NCI-H187 treated with DMSO at 0.1 percent for 48 hours (cell line): ENCODE data around the gene SEMA3F.
"Not testable (repeated sequence)": the region's sequence is repeated elsewhere in the genome, so short reads cannot be mapped to it uniquely, and the experiment has no call there.

Experiments
- DNase-seq: peaks from one replicate; lab custom pipeline; 2025; lab: John Stamatoyannopoulos, UW

The SEMA3F gene

DNA sequence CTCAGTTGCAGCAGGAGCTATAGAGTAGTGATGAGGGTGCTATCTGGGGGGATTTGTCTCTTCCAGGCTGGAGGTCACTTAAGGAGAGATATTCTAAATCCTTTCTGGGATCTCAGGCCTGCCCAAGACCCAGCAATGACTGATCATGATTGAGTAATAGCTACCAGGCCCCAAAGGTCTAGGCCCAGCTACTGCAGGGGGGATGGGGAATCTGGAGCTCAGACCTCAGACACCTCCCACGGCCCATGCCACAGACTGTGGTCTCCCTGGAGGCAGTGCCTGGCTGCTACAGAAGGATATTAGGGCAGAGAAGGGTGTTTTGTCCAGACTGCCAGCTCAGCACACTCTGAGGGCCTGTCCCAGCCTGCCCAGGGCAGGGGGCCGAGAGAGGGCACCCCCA, 56.8 kb downstream of the SEMA3F start:
- no peak for DNase-seq

DNA sequence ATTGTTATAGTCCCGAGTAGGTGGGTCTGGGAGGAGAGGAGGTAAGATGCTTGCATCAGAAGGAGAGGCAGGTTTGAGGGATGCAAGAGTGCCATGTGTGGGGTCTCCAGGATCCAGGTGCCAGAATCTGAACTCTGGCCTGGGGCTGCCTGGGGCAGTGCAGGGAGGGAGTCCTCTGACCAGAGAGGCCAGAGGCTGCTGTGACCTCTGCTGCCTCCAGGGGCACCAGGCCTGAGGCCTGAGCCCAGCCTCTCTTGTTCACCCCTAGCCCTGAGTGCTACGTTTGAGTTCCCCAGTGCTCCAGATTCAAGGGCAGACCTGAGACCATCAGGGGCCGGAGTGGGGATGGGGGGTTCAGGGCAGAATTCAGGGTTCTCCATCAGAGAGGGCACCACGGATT, 57.4 kb downstream of the SEMA3F start:
- DNase-seq = no peak

DNA sequence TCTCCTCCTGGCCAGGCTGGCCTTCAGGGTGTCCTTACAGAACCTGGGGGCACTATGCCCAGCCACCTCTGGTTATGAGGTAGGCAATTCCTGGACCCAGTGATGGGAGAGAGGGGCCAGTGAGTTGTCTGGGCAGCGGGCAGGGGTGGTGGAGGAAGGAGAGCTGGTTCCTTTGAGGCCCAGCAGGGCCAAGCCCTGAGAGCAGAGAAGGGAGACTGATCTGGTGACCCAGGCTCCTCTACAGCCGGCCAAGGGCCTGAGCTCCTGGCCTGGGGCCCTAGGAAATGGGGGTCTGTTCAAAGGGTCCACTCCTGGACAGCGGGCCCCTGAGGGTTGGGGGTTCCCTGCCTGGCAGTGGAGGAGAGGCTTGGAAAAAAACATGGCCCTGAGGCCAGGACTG, 57.8 kb downstream of the SEMA3F start:
- DNase-seq = no peak

DNA sequence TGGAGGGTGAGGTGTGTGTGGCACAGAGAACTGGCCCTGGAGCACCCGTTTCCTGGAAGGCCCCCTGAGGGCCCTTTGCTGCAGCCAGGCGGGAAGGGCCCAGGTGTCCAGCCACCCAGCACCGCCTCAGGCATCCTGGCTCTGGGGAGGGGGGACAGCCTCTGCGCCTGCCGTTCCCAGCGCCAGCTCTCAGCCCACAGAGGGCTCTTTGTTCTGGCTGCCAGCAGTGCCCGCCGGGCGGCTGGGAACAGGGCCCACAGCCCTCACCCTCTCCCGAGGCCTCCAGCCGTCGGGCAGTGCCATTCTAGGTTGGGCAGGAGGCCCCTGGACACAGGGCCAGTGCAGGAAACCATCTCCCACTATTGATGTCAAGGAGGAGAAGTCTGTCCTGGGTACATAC, 58.2 kb downstream of the SEMA3F start:
- no peak for DNase-seq

DNA sequence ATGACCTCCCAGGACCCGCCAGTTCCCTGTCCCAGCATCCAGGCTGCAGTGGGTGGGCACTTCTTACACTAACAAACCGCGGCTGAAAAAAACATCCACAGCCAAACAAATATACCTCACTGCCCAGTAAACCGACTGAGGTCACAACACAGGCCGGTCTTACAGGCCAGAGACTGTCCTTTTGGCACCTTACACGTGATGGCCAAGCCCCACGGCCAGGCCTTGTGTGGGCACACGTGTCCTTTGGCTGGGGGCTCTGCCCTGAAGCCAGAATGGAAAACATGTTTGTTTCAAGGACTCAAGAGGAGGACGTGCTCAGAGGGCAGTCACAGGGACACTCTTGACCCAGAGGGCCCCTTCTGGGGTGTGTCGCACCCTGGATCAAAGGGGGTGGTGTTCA, 59.7 kb downstream of the SEMA3F start:
- DNase-seq = no peak

DNA sequence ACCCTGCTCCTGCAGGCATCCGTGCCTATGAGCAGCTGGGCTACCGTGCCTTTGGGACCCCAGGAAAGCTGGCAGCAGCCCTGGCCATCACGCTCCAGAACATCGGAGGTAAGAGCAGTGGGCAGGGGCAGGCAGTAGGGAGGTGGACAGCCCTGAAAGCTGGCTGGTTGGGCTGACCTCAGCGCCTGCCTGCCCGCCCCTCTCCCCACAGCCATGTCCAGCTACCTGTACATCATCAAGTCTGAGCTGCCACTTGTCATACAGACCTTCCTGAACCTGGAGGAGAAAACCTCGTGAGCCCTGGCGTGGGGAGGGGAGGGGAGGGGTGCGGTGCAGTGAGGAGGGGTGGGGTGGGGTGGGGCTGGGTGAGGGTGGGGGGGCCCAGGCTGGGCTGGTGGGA, 60.4 kb downstream of the SEMA3F start:
- DNase-seq = no peak

DNA sequence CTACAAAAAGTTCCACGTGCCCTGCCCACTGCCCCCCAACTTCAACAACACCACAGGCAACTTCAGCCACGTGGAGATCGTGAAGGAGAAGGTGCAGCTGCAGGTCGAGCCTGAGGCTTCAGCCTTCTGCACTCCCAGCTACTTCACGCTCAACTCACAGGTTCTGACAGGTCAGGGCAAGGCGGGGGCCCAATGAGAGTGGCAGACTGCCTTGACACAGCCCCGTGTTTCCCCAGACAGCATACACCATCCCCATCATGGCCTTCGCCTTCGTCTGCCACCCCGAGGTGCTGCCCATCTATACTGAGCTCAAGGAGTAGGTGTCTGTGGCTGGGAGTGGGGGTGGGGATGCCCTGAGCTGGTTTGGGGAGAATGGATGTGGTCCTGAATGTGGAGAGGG, 62.6 kb downstream of the SEMA3F start:
- DNase-seq = no peak

DNA sequence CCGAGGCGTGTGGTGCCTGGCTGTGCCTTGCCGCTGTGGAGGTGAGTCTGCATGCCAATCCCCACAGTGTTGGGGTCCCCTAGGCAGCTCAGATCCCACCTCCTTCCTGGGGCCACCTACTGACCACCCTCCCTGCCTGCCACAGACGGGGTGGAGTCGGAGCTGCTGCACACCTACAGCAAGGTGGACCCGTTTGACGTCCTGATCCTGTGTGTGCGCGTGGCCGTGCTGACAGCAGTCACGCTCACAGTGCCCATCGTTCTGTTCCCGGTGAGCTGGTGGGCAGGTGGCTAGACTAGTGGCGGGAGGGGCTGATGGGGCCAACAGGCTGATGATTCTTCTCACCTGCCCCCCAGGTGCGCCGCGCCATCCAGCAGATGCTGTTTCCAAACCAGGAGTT, 63.3 kb downstream of the SEMA3F start:
- no peak for DNase-seq

DNA sequence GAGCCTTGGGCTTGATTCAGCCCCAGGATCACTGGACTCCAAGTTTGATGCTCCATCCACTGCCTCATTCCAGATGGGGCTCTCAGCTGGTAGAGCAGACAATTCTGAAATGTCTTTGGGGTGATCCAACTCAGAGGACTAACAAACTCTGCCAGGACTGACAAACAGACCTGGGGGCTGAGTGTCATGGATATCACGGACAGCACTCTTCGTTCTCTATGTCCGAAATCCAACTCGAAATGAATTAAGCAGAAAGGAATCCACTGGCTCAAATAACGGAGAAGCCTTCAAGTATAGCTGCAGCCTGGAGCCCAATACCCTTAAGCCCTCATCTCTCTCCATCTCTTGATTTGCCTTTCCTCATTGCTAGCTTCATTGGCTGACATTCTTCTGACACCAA, 64.2 kb downstream of the SEMA3F start:
- no peak for DNase-seq

DNA sequence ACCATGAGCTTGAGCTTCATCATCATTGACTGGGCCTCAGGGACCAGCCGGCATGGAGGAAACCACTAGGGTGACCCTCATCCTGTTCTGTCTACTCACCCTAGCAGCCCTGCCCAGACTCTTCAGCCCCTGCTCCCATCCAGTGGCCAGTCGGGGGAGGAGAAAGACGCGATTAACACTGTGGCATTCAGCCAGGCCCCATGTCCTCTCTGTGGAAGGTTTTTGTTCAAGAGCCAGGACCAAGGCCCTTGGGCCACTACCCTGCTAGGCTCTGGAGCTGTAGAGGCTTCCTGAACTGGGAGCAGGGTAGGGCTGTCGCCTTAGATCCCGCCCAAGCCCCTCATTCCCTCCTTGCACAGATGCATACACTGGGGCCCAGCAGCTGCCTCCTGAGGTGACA, 65.0 kb downstream of the SEMA3F start:
- no peak for DNase-seq

DNA sequence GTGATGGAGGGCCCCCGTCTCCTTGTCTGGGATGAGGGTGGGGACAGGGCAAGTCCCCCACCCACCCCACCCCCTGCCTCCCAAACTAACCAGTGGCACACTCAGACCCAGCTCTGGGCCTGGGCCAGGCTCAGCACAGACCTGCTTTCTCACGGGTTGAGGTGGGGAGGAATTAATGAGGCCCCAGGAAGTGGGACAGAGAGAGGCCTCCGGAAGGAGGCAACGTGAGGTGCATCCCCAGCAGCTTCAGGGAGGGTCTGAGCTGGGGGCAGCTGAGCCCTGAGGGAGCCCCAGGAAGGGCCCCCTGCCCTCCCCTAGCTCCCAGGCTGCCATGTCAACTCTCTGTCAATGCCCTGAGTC, 65.9 kb downstream of the SEMA3F start:
- no peak for DNase-seq

DNA sequence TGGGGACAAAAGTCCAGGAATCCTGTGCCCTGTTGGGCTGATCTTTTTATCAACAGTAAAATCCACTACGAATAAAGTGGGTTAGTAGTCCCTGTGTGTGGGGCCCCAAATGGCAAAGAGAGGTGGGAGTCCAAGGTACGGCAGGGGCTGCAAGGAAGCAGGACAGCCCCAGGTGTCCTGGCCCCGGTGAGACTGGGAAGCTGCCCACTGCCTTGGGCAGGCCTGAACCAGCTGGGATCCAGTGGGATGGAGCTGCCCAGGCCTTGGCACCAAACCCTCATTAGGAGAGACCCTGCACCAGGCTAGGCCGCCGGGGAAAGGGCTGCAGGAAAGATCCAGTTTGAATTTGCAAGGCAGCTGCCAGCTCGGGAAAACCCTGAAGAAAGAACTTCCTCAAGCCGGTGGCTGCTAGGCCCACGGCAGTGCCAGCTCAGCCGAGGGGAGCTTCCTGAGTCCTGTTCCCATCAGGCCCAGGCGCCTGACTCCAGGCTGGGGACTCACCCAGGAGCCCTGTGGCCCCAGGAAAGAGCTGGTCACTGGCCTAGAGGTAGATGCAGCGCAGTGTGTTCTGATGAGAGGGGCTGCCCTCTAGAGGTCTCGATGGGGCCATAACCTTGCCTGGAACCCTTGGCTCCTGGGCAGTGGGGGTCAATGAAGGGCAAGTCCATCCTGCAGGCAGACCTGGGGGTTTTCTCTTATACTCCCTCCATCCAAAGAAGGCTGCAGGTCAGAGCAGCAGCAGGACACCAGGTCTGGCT, 66.5 kb downstream of the SEMA3F start:
- no peak for DNase-seq

DNA sequence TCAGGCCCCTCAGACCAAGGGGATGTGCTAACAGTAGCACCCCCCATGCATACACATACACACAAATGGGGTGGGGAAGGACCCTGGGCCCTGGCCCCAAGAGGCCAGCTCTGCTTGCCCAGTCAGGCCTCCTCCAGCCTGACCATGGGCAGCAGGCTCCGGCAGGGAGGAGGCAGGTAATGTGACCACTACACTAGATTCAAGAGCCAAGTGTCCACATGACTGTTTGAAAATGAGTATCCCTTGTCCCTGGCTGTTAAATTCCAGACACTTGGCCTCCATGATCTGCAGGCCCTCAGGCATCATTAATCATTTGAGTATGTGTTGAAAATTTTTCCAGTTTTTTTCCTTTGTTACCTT, 67.0 kb downstream of the SEMA3F start:
- DNase-seq = no peak

DNA sequence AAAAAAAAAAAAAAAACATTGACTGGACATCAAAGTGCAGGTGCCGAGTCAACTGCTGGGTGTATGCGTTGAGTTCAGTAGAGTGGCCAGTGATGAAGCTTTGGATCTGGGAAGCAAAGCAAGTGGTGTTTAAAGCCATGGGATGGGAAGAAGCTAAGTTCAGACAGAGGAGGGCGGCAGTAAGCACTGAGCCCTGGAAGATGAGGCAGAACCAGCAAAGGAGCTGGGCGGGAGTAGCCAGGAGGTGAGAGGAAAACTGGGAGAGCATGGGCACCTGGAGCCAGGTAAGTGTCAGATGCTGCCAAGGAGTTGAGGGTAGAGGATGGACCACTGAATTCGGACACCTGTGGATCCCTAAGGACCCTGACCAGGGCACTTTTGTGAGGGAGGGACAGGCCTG, 69.5 kb downstream of the SEMA3F start:
- DNase-seq = no peak

DNA sequence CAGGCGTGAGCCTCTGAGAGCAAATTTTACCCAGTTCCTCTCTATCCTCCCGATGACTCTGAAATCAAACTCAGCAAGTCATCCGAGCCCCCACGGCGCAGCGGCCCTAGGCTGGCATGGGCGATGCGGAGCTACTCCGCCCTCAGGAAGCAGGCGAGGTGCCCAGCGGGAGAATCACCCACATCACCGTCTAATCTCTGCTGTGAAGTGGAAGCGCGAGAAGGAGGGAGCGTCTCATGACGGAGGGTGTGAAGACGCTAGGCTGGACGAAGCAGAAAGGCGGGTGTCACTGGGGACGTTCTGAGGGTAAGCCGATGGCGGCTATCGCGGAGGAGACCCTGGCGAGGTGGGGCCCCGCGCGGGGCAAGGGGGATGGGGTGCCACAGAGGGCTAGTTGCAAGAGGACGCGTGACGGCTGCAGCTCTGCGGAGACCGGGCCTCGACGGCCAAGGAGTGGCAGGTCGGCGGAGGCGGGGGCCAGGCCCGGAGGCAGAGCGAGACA, 71.8 kb downstream of the SEMA3F start:
- DNase-seq = no peak

DNA sequence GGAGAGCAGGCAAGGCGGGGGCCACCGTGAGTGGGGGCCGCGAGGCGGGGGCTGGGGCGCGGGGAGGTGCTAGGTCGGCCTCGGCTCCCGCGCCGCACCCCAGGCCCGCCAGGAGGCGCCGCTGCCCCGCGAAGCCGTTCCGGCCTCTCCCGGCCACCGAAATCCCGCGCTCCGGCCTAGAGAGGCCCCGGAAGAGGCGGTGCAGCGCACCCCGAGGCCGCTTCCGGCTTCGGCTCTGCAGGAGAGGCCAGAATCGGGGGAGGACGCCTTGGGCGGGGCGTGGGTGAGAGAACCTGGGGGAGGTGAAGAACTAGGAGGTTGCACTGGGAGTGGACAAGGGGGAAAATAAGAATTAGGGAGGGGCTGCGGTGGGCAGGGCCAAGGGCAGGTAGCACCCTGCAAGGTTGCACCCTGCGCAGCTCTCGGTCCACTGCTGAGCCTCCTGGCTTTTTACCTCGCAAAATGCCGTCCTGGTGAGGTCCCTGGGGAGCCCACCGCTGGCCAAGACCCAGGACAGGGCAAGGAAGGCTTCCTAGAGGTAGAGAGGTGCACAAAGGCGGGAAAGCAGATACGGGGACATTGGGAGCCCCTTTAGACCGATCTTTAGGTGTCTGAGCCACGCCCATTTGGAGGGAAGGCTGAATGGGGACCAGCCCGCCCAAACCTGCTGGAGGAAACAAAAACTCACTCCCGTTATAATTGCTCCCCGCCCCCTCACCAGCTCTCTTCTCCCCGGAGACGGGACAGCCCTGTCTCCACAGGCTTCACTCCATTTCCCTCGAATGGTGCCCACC, 72.5 kb downstream of the SEMA3F start:
- peak; percentile 52 for DNase-seq

DNA sequence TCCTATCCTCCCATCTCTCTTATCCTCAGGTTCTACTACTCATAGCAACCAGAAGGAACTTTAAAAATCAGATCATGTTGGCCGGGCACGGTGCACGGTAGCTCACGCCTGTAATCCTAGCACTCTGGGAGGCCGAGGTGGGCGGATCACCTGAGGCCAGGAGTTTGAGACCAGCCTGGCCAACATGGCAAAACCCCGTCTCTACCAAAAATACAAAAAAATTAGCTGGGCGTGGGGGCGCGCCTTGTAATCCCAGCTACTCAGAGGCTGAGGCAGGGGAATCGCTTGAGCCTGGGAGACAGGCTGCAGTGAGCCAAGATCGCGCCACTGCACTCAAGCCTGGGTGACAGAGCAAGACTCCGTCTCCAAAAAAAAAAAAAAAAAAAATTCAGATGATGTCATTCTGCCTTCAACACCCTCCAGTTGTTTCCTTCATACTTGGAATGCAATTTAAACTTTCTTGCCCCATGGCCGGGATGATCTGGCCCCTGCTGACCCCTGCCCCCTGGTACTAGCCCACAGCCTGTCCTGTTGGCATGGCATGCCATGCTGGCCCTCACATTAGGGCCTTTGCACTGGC, 73.2 kb downstream of the SEMA3F start:
- DNase-seq = not testable (repeated sequence)

DNA sequence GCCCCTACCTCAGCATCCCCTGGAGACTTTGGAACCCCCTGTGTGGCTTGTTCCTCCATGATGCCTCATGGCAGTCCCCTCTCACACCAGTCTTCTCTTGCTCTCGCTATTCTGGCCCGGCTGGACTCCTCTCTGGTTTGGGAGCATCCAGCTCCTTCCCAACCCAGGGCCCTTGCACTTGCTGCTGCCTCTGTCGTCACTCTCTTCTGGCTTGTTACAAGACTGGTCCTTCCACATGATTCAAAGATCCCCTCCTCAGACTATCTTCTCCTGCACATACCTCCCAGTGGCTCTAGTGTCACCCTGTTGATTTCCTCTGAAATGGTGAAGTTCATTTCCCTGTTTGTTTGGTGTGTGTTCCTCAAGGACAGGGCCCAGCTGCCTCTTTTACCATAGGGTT, 74.4 kb downstream of the SEMA3F start:
- no peak for DNase-seq

DNA sequence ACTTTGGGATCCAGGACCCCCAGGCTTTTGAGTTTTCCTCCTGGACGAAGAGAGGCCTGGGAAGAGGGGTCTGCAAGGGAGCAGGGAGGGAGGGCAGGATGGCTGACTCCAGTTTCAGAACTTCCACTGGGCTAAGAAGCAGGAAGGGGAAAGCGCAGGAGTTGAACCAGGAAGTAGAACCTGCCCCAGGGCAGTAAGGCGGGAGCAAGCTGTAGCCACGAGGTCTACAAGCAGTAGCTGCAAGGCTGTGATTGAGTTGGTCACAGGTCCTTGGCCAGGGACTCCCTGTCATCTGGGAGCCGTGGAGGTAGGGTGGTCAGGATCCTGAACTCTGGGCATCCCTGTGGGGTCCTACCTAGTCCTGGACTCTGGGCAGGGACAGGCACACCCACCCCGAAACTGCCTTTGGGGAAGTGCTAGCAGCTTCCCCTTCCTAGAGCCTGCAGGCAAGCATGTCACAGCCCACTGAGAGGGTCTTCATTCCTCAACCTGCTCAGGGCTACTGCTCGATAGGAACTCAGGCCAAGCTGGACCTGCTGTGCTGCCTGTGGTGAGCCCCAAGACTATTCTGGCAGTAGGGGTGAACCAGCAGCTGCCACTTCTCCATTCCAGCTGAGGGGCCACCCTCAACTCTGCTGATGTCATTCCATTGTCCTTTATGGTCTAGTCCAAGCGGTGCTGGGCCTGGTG, 75.1 kb downstream of the SEMA3F start:
- DNase-seq = no peak

DNA sequence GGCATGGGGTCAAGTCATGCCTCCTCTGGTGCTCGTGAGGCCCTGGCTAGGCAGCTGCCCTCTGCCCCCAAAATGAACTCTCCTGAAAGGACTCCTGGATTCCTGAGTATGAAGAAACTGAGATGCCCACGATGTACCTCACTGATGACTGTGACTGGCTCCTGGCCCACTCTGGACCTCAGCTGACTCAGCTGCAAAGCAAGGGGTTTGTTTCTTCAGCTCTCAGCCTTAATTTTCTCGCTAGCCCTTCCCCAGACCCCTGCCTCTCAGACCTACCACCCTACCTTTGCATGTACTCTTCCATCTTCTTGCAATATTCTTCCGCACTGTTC, 75.6 kb downstream of the SEMA3F start:
- no peak for DNase-seq

DNA sequence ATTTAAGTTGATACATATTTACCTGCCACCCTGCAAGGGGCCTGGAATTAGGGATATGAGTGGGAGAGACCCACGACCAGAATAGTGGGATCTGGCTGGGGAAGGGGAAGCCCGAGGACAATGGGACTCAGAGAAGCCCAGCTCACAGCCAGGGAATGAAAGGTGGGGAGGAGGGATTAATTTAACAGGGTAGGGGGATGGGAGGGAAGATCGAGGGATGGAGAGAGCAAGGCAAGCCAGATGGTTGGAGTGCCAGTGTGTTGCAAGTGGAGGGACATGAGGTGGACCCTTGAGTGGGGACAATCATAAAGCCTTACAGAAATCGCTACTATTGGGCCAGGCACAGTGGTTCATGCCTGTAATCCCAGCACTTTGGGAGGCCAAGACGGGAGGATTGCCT, 76.5 kb downstream of the SEMA3F start:
- DNase-seq = no peak

DNA sequence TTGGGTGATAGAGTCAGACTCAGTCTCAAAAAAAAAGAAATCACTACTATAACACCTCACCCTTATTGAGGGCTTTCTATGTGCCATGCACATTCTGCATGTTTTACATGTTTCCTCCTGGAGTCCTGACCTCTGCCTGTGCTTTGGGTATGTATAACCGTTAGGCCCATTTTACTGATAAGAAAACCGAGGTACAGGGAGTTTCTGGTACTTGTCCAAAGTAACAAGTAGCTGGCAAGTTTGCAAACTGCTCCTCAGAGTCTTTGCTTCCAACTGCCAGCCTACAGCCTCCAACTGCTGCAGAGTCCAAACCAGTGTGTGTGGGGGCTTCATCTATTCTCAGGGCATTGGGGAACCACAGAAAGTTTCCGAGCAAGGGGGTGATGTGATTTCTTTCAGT, 77.2 kb downstream of the SEMA3F start:
- DNase-seq = no peak

DNA sequence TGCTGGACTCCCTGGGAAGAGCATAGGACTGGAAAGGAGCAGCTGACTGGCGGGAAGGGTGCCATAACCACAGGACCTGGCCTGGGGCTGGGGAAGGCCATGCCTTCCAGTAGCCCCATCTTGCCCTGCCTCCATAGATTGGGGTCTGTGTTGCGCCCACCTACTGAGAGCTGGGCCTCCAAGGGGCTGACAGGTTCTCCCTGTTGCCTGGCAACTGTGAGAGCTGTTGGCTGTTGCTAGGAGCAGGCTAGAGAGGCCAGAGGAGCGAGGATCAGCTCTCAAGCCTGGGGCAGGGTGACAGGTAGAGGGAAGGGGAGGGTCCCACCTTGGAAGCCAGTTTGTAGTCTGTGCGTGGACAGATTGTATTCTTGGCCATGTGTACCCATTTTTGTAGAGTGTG, 78.1 kb downstream of the SEMA3F start:
- no peak for DNase-seq
